Endothelial cell of umbilical vein (primary cell): ENCODE data around the gene RPL38. TPM values are rescaled to one million over a fixed set of nuclear protein-coding genes. Genes with fewer than 3 reads are reported as not detected.

Experiments used
- BruUV-seq: library from RNA; stranded (reverse); fragments of 400-500 nt; replicated peaks from 2 replicates; lab custom pipeline; 2021; lab: Mats Ljungman, UMichigan
- CTCF ChIA-PET: fragments of 300-600, 350-600 bp; sonication (Branson Sonifier 250); formaldehyde crosslinking; loops from one replicate; lab custom pipeline; 2021; ENCODE audit warnings: antibody characterized with exemption, inconsistent platforms; lab: Charles Lee
- POLR2A ChIA-PET: fragments of 300-600, 350-600 bp; sonication (Branson Sonifier 250); formaldehyde crosslinking; loops from one replicate; lab custom pipeline; 2021; ENCODE audit warnings: antibody characterized with exemption, inconsistent platforms; lab: Charles Lee
- DNase-seq: peaks from one replicate; pipeline ENCODE4 v3.0.0-alpha.2; 2011; ENCODE audit warnings: low read depth, low spot score
- FAIRE-seq: peaks from 2 replicates; lab custom pipeline; 2011; peaks lifted over from hg19 to GRCh38; lab: Jason Lieb, UNC
- H2AFZ ChIP-seq: 2 replicates; pipeline ENCODE4 v1.6.0; 2012; ENCODE audit warnings: low read depth, low read length, control low read depth, inconsistent platforms
- H3K27ac ChIP-seq: 2 replicates; pipeline ENCODE4 v1.5.1; 2011; ENCODE audit warnings: low read depth, mild to moderate bottlenecking, control low read depth, low read length, moderate library complexity; ENCODE audit not compliant: insufficient read depth
- H3K27me3 ChIP-seq, 2 experiments: 2 replicates each; pipeline versions ENCODE4 v1.6.0 to v1.6.1; 2011; ENCODE audit warnings: low read length in 2 of 2, mixed read lengths in 1 of 2; ENCODE audit not compliant: control insufficient read depth in 2 of 2, insufficient read depth in 2 of 2
- H3K36me3 ChIP-seq, 2 experiments: 2 replicates in 1 of 2; 3 replicates in 1 of 2; pipeline ENCODE4 v1.5.1; 2011; ENCODE audit warnings: low read length in 2 of 2, mild to moderate bottlenecking in 1 of 2, moderate library complexity in 1 of 2; ENCODE audit not compliant: control insufficient read depth in 2 of 2, insufficient read depth in 2 of 2; ENCODE audit errors: extremely low read depth in 1 of 2
- H3K4me1 ChIP-seq: 3 replicates; pipeline ENCODE4 v1.5.1; 2011; ENCODE audit warnings: mild to moderate bottlenecking, low read length; ENCODE audit not compliant: control insufficient read depth, insufficient read depth; ENCODE audit errors: extremely low read depth
- H3K4me2 ChIP-seq: 2 replicates; pipeline ENCODE4 v1.6.1; 2011; ENCODE audit warnings: low read length, control low read depth, mixed read lengths; ENCODE audit not compliant: insufficient read depth
- H3K4me3 ChIP-seq, 3 experiments: fragments of 200-600 bp in 1 of 3; sonication (generic), shearing (Covaris generic) in 1 of 3; replicated peaks in 1 of 3; 2 replicates each; pipeline ENCODE4 v1.5.1; 2011 to 2016; ENCODE audit warnings: control low read depth in 3 of 3, low read length in 3 of 3, mild to moderate bottlenecking in 2 of 3, inconsistent platforms in 1 of 3, low read depth in 1 of 3, moderate library complexity in 1 of 3; ENCODE audit not compliant: insufficient read depth in 1 of 3
- H3K79me2 ChIP-seq: 2 replicates; pipeline ENCODE4 v1.6.0; 2012; ENCODE audit warnings: low read length, inconsistent platforms; ENCODE audit not compliant: control insufficient read depth, insufficient read depth
- H3K9ac ChIP-seq: replicated peaks from 2 replicates; pipeline ENCODE3; 2011; ENCODE audit warnings: low read length, control low read depth; ENCODE audit not compliant: insufficient read depth; ENCODE audit errors: extremely low read depth
- H3K9me1 ChIP-seq: replicated peaks from 3 replicates; pipeline ENCODE4 v1.6.0; 2011; ENCODE audit warnings: mild to moderate bottlenecking, low read length; ENCODE audit not compliant: control insufficient read depth, insufficient read depth; ENCODE audit errors: extremely low read depth
- H3K9me3 ChIP-seq: replicated peaks from 2 replicates; pipeline ENCODE4 v1.5.1; 2012; ENCODE audit warnings: low read length, inconsistent platforms; ENCODE audit not compliant: control insufficient read depth, insufficient read depth
- H4K20me1 ChIP-seq: replicated peaks from 2 replicates; pipeline ENCODE3; 2011; ENCODE audit warnings: mild to moderate bottlenecking, low read length; ENCODE audit not compliant: control insufficient read depth, insufficient read depth; ENCODE audit errors: extremely low read depth
- CTCF ChIP-seq, 2 donors: IDR thresholded peaks; 1 replicate in 1 of 2; 2 replicates in 1 of 2; pipeline ENCODE4 v1.5.1; 2011; ENCODE audit warnings: low read length in 2 of 2, mild to moderate bottlenecking in 2 of 2, moderate library complexity in 2 of 2, control low read depth in 1 of 2, inconsistent platforms in 1 of 2, low read depth in 1 of 2; ENCODE audit not compliant: insufficient read depth in 1 of 2; ENCODE audit errors: extremely low read depth in 1 of 2
- EZH2 ChIP-seq: IDR thresholded peaks from 2 replicates; pipeline ENCODE4 v1.6.1; 2012; ENCODE audit warnings: borderline replicate concordance, low read depth, mild to moderate bottlenecking, moderate library complexity, low read length, inconsistent platforms; ENCODE audit not compliant: severe bottlenecking
- FOS ChIP-seq: IDR thresholded peaks from 2 replicates; pipeline ENCODE4 v1.6.1; 2011; ENCODE audit warnings: mild to moderate bottlenecking, low read length, moderate library complexity, borderline replicate concordance; ENCODE audit not compliant: insufficient read depth
- GATA2 ChIP-seq: IDR thresholded peaks from 2 replicates; pipeline ENCODE4 v1.7.0; 2011; ENCODE audit warnings: low read depth, mild to moderate bottlenecking, moderate library complexity, mixed read lengths, low read length; ENCODE audit not compliant: insufficient read length, insufficient read depth
- JUN ChIP-seq: IDR thresholded peaks from 2 replicates; pipeline ENCODE4 v1.6.1; 2011; ENCODE audit warnings: borderline replicate concordance, low read depth; ENCODE audit not compliant: insufficient read length, insufficient read depth
- MAX ChIP-seq: IDR thresholded peaks from 2 replicates; pipeline ENCODE4 v1.6.1; 2011; ENCODE audit not compliant: insufficient read depth, insufficient read length
- MYC ChIP-seq: IDR thresholded peaks from one replicate; pipeline ENCODE4 v1.6.1; 2011; ENCODE audit warnings: mild to moderate bottlenecking, low read depth, low read length
- POLR2A ChIP-seq: IDR thresholded peaks from 2 replicates; pipeline ENCODE4 v1.6.1; 2012; ENCODE audit warnings: low read depth, mild to moderate bottlenecking, control low read depth, low read length
- POLR2AphosphoS5 ChIP-seq: IDR thresholded peaks from 2 replicates; pipeline ENCODE4 v1.6.1; 2012; ENCODE audit warnings: low read depth, mild to moderate bottlenecking, control low read depth, low read length, moderate library complexity; ENCODE audit not compliant: insufficient read depth
- dilution Hi-C: fragments of 300-500 bp; cut with MboI; formaldehyde crosslinking; loops from one replicate; pipeline ENCODE4 v1.15.0; 2019; ENCODE audit warnings: low sequenced_read_pairs; ENCODE audit not compliant: extremely low pct_ligation_motif_present
- intact Hi-C: fragments of 100-400 bp; cut with micrococcal nuclease; formaldehyde crosslinking; loops from one replicate; pipeline ENCODE4 v1.10.0; 2022
- polyA plus RNA-seq, 4 experiments: library from polyadenylated mRNA; depleted of rRNA in 3 of 4; stranded (reverse) in 3 of 4; unstranded in 1 of 4; fragments of >200 nt; gene quantifications; 2 replicates each; pipeline versions ENCODE4 v1.2.1 to v1.2.3, GENCODE V29; 2011 to 2012; ENCODE audit warnings: missing spikeins in 1 of 4
- total RNA-seq: library from RNA; stranded (reverse); gene quantifications from 2 replicates; pipeline ENCODE4 v1.2.3, GENCODE V29; 2021

Gene RPL38
- total and polyA plus RNA-seq, 2 donors (not counting 3 experiments of a cell fraction or from before 2014, with no cell fraction given) = 256 to 1,006 TPM

GRCh38 chr17:74243013-74243755 lies 39.7 kb downstream of the RPL38 start:
- BruUV-seq = no TSS peak
- TF ChIP-seq CTCF (IDR thresholded peaks at IDR 0.05; ENCODE audit: extremely low read depth in 1 of 2, insufficient read depth in 1 of 2, low read depth in 1 of 2, low read length in 2 of 2) (no peak), EZH2 (no peak), POLR2A (no peak), POLR2AphosphoS5 (no peak), FOS (no peak), JUN (no peak), GATA2 (no peak), MAX (no peak), MYC (no peak)
- H3K79me2 ChIP-seq = no peaks in the 10 kb centered on the region
- no peak overlapping the region for H3K4me2 ChIP-seq
- no peak overlapping the region for H2AFZ ChIP-seq
- H4K20me1 ChIP-seq = no peaks in the 10 kb centered on the region
- H3K27me3 ChIP-seq = no peaks in the 10 kb centered on the region
- ChIA-PET CTCF (no interaction called here), POLR2A (no interaction called here)
- H3K9ac ChIP-seq = no peak overlapping the region
- DNase-seq (no peak), FAIRE-seq (no peak)
- H3K4me1 ChIP-seq = no peaks in the 10 kb centered on the region
- intact Hi-C loops (no loop called here), dilution Hi-C loops (no loop called here)
- H3K36me3 ChIP-seq = no peaks in the 10 kb centered on the region
- H3K4me3 ChIP-seq = no peak overlapping the region
- no peak overlapping the region for H3K27ac ChIP-seq
- no peaks in the 10 kb centered on the region for H3K9me1 ChIP-seq
- no peaks in the 10 kb centered on the region for H3K9me3 ChIP-seq
